Measurements from ENCODE around the gene MRPL55. TPM values are rescaled to one million over a fixed set of nuclear protein-coding genes. Genes with fewer than 3 reads are reported as not detected.

MRPL55 gene
- total RNA-seq, 1 experiment from 2014 or later = 57.1 TPM

- ChIA-PET POLR2A (no interaction called here), CTCF (interaction anchor here (2.5 kb wide), 1 partner anchor 10 kb away, joined by 8 read pairs; no protein-coding TSS in a partner anchor), RAD21 (ENCODE audit: low non-redundant PET in 1 of 2, low total read pairs in 2 of 2, uncharacterized antibody in 2 of 2, unreplicated experiment in 2 of 2) (no interaction called here)
- Histone ChIP-seq H3K9me2 (ENCODE audit: insufficient read depth) (no peaks in the 10 kb centered on the region), H3K27ac (ENCODE audit: low read depth, low read length) (no peak overlapping the region), H3K9me3 (ENCODE audit: control insufficient read depth in 1 of 2, insufficient read depth in 1 of 2, low read depth in 1 of 2, low read length in 2 of 2) (peaks cover 0 to 5% of the 10 kb centered on the region in 2 experiments; a peak in 2 of 4 replicates), H3K4me3 (replicated peaks in 1 of 2; ENCODE audit: low read depth in 1 of 2, low read length in 2 of 2) (no peak overlapping the region), H3K79me2 (ENCODE audit: insufficient read depth, low read length) (no peaks in the 10 kb centered on the region), H3K4me2 (ENCODE audit: low read length) (no peak overlapping the region), H3K4me1 (ENCODE audit: control insufficient read depth in 1 of 2, insufficient read depth in 2 of 2, low read length in 2 of 2) (no peaks in the 10 kb centered on the region), H3K27me3 (ENCODE audit: insufficient read depth, low read length) (no peaks in the 10 kb centered on the region), H3K36me3 (ENCODE audit: control insufficient read depth in 1 of 2, insufficient read depth in 2 of 2, low read length in 2 of 2) (no peaks in the 10 kb centered on the region), H4K20me1 (ENCODE audit: insufficient read depth) (no peaks in the 10 kb centered on the region), H2AFZ (ENCODE audit: low read depth, low read length, poor library complexity, severe bottlenecking) (no peak overlapping the region), H3K9ac (ENCODE audit: low read length) (no peak overlapping the region)
- no TSS peak for BruUV-seq (replicated peaks)
- DNase-seq (ENCODE audit: low read depth, low spot score) = no peak
- intact Hi-C loops (cut with micrococcal nuclease) = no loop called here
- ATAC-seq = no peak
- TF ChIP-seq EZH2phosphoT487 (IDR thresholded peaks at IDR 0.05; ENCODE audit: borderline replicate concordance) (no peak), ZFX (IDR thresholded peaks at IDR 0.05) (no peak), REST (IDR thresholded peaks at IDR 0.05; ENCODE audit: low read depth) (no peak), FOSL1 (IDR thresholded peaks at IDR 0.05; ENCODE audit: low read depth) (no peak), SIN3A (IDR thresholded peaks at IDR 0.05; ENCODE audit: low read depth) (no peak), TCF7L2 (IDR thresholded peaks at IDR 0.05; ENCODE audit: borderline replicate concordance, extremely low read depth, insufficient read depth, insufficient read length) (no peak), POLR2A (IDR thresholded peaks at IDR 0.05; ENCODE audit: borderline replicate concordance, extremely low read depth, insufficient read depth, insufficient read length) (no peak), ZNF274 (IDR thresholded peaks at IDR 0.05; ENCODE audit: low read depth, low read length) (no peak), SP1 (IDR thresholded peaks at IDR 0.05; ENCODE audit: low read depth) (no peak), SRF (IDR thresholded peaks at IDR 0.05; ENCODE audit: low read depth) (no peak)
- TF ChIP-seq, protein P1, sequence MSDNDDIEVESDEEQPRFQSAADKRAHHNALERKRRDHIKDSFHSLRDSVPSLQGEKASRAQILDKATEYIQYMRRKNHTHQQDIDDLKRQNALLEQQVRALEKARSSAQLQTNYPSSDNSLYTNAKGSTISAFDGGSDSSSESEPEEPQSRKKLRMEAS (IDR thresholded peaks at IDR 0.05) = no peak
Measured at GRCh38 chr1:228120351-228120750, 11.3 kb upstream of the MRPL55 start.

Measured in HCT116 (cell line).